Stimulated activated CD4-positive, alpha-beta T cell treated with anti-CD3 and anti-CD28 coated beads, Interleukin-4, amount 100 ng/mL, for 4 hours (primary cell): ENCODE data around the gene PPL.
"Not testable (repeated sequence)": the region's sequence is repeated elsewhere in the genome, so short reads cannot be mapped to it uniquely, and the experiment has no call there.

Source experiments
- DNase-seq, 2 experiments: peaks; one replicate each; pipeline ENCODE4 v3.0.0-alpha.2; 2020

The PPL gene

GRCh38 chr16:4904942-4905615 lies 31.9 kb downstream of the PPL start:
- no peak for DNase-seq

- DNase-seq = no peak
These were observed 32.6 kb downstream of the PPL start for GRCh38 chr16:4904108-4904941.

DNA sequence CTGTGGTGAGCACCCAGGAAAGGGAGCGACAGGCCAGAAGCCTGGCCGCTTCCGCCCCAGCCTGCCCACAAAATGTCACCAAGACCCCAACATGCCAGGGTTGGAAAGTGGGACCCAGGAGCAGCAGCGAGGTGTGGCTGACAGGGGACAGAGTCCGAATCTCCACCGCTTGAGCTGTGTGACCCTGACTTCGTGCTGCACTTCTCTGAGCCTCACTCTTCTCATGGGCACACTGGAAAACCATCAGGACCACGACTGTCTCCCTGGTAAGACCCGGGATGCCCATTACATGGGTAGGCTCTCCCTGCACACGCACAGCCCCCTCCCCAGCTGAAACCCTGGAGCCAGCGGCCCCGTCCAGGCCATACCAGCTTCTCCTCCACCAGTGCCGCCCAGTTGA lies 34.9 kb downstream of the PPL start:
- DNase-seq = no peak

DNA sequence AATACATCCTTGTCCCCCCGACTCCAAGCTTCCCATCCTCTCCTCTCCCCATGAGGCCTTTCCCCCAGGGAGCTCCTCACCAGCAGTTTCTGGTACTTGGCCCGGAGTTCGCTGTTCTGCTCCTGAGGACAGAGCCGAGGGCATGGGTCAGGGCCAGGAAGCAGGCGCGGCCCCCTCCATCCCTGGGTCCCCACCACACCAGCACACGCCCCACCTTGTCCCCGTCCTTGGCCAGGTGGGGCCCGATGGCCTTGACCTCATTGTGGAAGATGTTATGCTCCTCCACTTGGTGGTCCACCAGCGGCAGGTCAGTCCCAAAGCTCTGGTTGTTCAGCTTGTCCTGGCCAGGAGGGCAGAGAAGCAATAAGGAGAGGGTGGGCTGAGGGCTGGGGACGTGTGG lies 36.2 kb downstream of the PPL start:
- no peak for DNase-seq

GRCh38 chr16:4900036-4900435 lies 36.9 kb downstream of the PPL start:
- DNase-seq = no peak

GRCh38 chr16:4899474-4899846 lies 37.5 kb downstream of the PPL start:
- DNase-seq = no peak

- DNase-seq = no peak
These were observed 38.0 kb downstream of the PPL start for GRCh38 chr16:4898811-4899473.

GRCh38 chr16:4897328-4897727 lies 39.6 kb downstream of the PPL start:
- DNase-seq = no peak

GRCh38 chr16:4896761-4897160 lies 40.2 kb downstream of the PPL start:
- DNase-seq = not testable (repeated sequence)

DNA sequence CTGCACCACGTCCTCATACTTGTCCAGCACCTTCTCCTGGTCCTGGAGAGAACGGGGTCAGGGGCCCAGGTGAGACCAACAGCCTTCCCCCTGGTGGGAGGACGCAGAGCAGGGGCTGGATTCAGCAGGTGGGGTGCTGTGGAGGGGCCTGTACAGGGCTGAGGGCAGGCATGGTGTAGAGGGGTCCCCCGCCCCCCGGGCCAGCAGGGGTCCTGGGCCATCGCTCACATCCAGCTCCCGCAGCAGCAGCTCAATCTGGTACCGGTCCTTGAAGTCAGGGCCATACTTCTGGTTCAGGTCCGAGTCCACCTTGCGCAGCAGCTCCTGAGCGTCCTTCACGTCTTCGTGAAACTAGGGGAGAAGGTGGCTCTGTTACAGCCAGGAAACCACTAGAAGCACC lies 41.6 kb downstream of the PPL start:
- no peak for DNase-seq

DNA sequence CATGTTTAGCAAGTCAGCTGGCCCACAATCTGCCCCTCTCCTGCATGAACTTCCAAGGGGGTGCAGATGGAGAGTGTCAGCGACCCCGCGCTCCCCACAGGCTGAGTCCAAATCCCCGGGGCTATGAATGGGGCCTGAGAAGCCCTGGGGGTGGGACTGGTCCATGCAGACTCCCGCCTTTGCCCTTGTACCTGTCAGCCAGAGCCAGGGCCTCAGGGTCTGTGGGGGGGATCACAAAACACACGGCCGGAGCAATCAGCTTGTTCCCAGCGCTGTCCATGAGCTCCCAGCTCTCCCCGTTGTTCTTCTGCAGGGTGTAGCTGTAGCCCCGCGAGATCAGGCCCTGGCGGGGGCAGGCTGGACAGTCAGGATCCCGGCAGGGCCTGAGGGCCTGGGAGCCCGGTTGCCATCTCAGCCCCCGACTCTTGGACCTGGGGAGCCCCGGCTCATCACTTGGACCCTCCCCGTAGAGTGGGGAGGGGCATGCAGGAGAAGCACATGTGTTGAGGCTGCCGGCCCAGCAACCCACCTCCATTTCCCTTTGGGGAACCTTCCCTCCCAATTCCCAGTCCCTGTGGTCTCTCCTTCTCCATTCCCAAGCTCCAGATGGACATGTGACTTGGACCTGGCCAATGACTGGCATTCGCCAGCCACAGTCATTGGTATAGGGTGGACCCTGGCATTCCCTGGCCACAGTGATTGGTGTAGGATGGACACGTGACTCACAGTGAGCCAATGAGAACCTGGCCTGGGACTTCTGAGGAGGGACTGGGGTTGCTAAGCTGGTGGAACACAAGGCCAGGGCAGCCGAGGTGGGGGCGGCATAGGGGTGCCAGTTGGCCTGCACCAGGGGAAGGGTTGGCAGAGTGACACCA lies 42.4 kb downstream of the PPL start:
- DNase-seq = no peak

DNA sequence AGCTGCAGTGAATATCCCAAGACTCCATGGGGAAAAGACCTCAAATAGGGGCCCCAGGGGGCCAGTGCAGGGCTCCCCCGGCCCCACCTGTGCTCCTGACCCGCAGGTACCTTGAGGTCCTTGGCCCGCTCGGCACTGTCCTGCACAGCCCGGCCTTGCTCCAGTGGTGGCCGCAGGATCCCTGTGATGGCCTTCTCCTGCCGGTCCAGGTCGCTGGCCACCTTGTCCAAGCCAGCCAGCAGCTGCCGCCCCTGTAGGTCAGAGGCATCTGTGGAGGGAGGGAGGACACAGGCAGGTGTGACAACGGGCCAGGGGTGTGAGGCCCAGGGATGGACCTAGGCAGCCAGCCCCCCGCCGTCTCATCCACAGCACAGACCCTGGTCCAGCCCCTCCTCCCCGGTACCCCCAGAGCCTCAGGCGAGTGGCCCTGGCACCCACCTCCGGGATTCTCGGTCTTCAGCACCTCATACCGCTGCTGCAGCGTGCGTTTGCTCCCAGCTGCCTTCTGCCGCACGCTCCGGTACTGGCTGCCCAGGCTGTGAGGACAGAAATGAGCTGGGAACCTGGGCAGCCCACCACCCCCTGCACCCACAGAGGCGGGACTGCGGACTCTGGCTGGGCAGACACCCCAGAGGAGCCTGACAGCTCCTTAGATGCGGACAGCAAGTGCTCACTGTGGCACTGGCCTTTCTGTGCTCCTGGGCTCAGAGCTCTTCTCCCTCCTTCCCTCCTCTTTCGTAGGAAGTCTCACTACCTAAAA lies 43.7 kb downstream of the PPL start:
- no peak for DNase-seq

DNA sequence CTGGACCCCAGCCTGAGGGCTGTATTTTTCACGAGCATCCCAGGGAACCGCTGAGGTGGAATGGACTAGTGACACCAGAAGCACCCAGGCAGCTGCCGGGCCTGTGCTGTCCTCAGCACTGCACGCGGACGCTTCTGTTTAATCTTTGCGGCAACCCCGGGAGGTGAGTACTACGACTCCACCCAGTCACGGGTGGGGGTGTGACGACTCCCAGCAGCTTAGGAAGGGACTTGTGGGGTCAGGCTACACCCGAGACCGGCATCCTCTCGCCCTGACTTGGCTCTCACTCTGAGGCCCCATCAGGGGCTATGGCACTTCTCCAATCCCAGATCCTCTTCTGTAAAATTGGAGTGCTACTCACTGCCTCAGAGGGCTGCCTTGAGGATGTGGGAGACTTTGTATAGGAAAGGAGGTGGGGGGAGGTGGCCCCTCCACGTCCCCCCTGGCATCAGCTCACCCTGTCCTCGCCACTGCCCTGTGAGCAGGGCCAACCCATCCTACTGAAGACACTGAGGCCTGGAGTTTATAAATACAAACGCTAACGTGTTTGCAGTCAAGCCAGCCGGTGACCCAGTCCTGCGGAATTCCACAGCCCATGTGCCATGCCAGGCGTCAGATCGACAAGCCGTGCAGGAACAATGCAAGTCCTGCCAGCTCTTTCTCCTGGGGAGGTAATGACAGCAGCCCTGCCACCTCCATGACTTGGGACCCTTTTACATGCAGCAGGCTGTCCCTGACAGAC lies 44.4 kb downstream of the PPL start:
- DNase-seq = no peak

DNA sequence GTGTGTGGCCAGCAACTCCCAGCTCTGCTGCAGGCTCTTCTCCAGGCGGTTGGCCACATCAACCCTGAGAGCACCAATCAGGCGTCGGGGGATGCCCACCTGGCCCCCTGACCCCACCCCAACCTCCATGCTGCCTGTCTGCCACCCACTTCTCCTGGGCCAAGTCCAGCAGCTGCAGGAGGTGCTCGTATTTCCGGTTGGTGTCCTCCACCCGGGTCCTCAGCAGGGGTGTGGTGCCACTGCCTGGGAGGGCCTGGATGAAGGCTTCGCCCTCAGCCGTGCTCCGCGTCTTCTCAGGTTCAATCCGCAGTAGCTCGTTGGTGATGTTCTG lies 45.1 kb downstream of the PPL start:
- DNase-seq = no peak

GRCh38 chr16:4891097-4891885 lies 45.7 kb downstream of the PPL start:
- no peak for DNase-seq

DNA sequence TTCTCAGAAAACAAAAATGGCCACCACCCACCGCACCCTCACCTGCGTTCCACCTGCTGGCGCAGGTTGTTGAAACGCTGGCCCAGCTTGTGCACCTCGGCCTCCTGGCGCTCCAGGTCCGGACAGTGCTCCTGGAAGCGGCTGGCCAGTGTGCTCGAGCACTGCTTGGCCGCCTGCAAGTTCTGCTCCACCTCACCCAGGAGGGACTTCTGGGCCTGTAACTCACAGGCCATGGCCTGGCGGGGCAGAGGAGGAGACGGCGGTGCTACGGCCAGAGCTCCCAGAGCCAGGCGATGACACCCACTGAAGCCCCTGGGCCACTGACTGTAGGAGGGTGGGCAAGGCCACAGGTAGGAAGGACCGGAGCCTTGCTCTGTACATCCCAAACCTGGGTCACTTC lies 46.3 kb downstream of the PPL start:
- no peak for DNase-seq

GRCh38 chr16:4890026-4890425 lies 46.9 kb downstream of the PPL start:
- no peak for DNase-seq

GRCh38 chr16:4888428-4889135 lies 48.4 kb downstream of the PPL start:
- DNase-seq = no peak

- no peak for DNase-seq
These were observed 50.8 kb downstream of the PPL start for GRCh38 chr16:4886151-4886550.
